OCI-LY7 (cell line): Measurements from ENCODE around the gene NDRG2.

Experiments used
- EZH2phosphoT487 ChIP-seq: fragments of 200-600 bp; sonication (generic); IDR thresholded peaks from 2 replicates; pipeline ENCODE4 v1.6.1; 2018; ENCODE audit warnings: low read depth, borderline replicate concordance, mild to moderate bottlenecking, mixed run types, antibody characterized with exemption, low read length, moderate library complexity, mixed read lengths
- TF ChIP-seq, protein P1 (sequence below): fragments of 200-600 bp; sonication (generic); conservative IDR thresholded peaks from 2 replicates; pipeline ENCODE4 v1.5.1; 2014; ENCODE audit warnings: mild to moderate bottlenecking, antibody characterized with exemption, low read length, moderate library complexity, mixed read lengths

DNA sequence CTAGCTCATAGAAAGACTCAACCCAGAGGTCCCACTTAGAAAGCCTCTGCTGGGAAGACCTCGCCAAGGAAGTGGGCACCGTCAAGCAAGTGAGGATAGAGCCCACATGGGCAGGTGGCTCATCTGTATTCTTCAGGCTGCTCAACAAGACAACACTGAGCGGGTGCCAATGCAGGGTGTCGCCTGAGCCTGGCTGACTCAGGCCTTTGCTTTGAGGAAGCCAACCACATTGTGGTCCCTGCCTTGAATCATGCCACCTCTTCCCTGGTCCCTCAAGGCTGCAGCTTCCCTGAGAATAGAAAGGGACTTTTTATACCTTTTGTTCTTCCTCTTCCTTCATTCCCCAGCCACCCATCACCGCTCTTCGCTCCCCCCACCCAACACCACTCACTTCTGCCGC is 11.9 kb upstream of the NDRG2 start:
- TF ChIP-seq, protein P1, sequence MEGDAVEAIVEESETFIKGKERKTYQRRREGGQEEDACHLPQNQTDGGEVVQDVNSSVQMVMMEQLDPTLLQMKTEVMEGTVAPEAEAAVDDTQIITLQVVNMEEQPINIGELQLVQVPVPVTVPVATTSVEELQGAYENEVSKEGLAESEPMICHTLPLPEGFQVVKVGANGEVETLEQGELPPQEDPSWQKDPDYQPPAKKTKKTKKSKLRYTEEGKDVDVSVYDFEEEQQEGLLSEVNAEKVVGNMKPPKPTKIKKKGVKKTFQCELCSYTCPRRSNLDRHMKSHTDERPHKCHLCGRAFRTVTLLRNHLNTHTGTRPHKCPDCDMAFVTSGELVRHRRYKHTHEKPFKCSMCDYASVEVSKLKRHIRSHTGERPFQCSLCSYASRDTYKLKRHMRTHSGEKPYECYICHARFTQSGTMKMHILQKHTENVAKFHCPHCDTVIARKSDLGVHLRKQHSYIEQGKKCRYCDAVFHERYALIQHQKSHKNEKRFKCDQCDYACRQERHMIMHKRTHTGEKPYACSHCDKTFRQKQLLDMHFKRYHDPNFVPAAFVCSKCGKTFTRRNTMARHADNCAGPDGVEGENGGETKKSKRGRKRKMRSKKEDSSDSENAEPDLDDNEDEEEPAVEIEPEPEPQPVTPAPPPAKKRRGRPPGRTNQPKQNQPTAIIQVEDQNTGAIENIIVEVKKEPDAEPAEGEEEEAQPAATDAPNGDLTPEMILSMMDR: no peak
- no peak for TF ChIP-seq EZH2phosphoT487
